ENCODE measurements around the gene AGXT2.

- TF ChIP-seq POLR2AphosphoS5 (IDR thresholded peaks at IDR 0.05; ENCODE audit: low read depth, low read length): no peak
- no peak for TF ChIP-seq POLR2A (IDR thresholded peaks at IDR 0.05; ENCODE audit: low read depth, low read length)
- no peak for TF ChIP-seq TAF1 (IDR thresholded peaks at IDR 0.05; ENCODE audit: borderline replicate concordance, low read depth, low read length)
These were observed 43.5 kb downstream of the AGXT2 start for GRCh38 chr5:35004200-35004599.

All from GM12892 (cell line).